DLD1 (cell line): ENCODE results near the gene ZRANB2.

Experiments
- in situ Hi-C: cut with HindIII; loops from 2 replicates; pipeline ENCODE4 v1.10.0; 2017; ENCODE audit warnings: low sequenced_read_pairs

Gene ZRANB2

GRCh38 chr1:71068325-71069240, 12.3 kb downstream of the ZRANB2 start:
- in situ Hi-C loops = no loop called here

GRCh38 chr1:71054791-71055190, 26.0 kb downstream of the ZRANB2 start:
- in situ Hi-C loops = no loop called here

GRCh38 chr1:71054281-71054731, 26.5 kb downstream of the ZRANB2 start:
- in situ Hi-C loops = no loop called here

GRCh38 chr1:71053758-71054157, 27.1 kb downstream of the ZRANB2 start:
- in situ Hi-C loops = no loop called here

- in situ Hi-C loops = no loop called here
Observed at GRCh38 chr1:71053146-71053545, 27.7 kb downstream of the ZRANB2 start.

- in situ Hi-C loops = no loop called here
Observed at GRCh38 chr1:71049951-71050598, 30.8 kb downstream of the ZRANB2 start.

- in situ Hi-C loops = no loop called here
Observed at GRCh38 chr1:71047635-71048607, 32.9 kb downstream of the ZRANB2 start, which contains the start of gene PTGER3. PTGER3 (minus strand) TSS chr1:71047816; CDS start chr1:71047577, 239 bp downstream.

- in situ Hi-C loops = no loop called here
Observed at GRCh38 chr1:71046891-71047634, 33.8 kb downstream of the ZRANB2 start.

GRCh38 chr1:71045463-71046028, 35.3 kb downstream of the ZRANB2 start:
- in situ Hi-C loops = no loop called here

- in situ Hi-C loops = no loop called here
Observed at GRCh38 chr1:71044833-71045232, 36.0 kb downstream of the ZRANB2 start.

- in situ Hi-C loops = no loop called here
Observed at GRCh38 chr1:71043065-71043464, 37.8 kb downstream of the ZRANB2 start.

GRCh38 chr1:71041806-71042205, 39.0 kb downstream of the ZRANB2 start:
- in situ Hi-C loops = no loop called here

GRCh38 chr1:71039661-71040262, 41.1 kb downstream of the ZRANB2 start:
- in situ Hi-C loops = no loop called here

GRCh38 chr1:71038942-71039341, 41.9 kb downstream of the ZRANB2 start:
- in situ Hi-C loops = no loop called here

- in situ Hi-C loops = no loop called here
Observed at GRCh38 chr1:71037829-71038620, 42.8 kb downstream of the ZRANB2 start.

- in situ Hi-C loops = no loop called here
Observed at GRCh38 chr1:71037066-71037465, 43.8 kb downstream of the ZRANB2 start.

- in situ Hi-C loops = no loop called here
Observed at GRCh38 chr1:71033136-71033535, 47.7 kb downstream of the ZRANB2 start.

- in situ Hi-C loops = no loop called here
Observed at GRCh38 chr1:71031426-71031825, 49.4 kb downstream of the ZRANB2 start.

GRCh38 chr1:71030026-71030425, 50.8 kb downstream of the ZRANB2 start:
- in situ Hi-C loops = no loop called here
